NCI-H510A treated with DMSO at 0.1 percent for 48 hours (cell line): ENCODE results near the gene LLCFC1.

Experiments
- DNase-seq: peaks from one replicate; lab custom pipeline; 2025; lab: John Stamatoyannopoulos, UW

The LLCFC1 gene

DNA sequence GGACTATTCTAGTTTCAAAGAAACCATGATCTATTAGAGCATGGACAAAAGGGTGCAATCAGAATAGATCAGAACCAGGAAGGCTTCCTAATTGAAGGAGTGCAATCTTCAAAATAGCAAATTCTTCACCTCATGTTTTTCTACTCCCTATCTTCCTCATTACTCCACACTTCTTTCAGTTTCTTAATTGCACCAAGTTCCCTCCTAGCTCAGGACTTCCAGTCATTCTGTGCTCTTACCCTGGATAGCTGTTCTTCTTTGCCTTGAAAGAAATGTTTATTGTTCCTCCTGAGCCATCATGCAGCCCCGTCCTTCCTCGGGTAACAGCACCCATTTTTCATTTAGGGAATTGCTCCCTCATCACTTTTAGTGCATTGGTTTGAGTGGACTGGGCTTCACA, 28.8 kb upstream of the LLCFC1 start:
- DNase-seq, result no peak

DNA sequence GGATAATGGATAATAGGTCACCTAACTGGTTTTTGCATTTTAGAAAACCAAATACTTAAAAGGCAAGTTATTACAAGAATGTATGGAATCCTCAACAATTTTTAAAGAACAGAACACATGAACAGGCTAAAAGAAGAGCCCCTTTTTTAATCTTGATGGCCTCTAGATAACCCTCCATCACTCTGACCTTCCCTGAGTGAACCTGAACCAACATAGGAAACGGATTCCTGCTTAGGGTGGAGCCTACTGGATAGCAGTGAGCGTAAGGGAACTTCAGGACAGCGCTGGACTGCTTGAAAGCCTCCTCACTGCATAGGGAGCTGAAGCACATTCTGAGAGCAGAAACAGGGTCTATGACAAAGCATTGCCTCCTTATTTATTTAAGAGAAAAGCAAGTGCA, 26.2 kb upstream of the LLCFC1 start:
- DNase-seq, result no peak

DNA sequence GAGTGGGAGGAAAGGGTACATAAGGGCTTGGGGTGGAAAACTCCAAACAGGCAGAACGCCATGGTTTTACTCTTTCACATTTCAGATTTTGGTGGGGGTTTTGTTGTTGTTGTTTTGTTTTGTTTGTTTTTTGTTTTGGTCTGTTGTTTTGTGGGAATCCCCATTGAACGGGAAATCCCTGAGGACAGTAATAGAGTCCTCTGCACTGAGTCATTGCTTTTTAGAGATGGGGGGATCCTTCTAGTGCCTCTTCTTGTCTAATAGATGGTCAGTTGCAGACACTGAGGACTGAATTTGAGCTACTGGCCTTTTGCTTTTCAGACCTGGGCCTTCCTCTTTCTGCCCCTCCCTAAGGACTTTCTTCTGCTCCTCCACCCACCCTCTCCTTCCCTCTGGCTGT, 25.7 kb upstream of the LLCFC1 start:
- DNase-seq, result no peak

DNA sequence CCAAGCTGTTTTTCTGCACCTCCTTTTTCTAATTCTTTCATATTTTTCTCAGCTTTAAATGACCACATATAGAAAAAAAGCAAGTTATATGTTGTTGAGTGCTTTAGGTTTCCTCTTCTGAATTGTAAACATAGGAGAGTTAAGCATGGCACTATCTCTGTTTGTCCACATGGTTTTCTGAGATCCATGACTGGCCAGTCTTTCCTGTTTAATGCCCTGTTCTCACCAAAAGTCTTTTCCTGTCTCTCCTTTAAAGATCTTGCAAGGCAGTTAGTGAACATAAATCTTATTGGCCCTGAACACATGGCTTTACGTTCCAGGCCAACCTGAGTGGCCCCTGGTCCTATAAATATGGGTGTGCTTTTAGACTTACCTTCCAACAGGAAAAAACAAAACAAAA, 25.2 kb upstream of the LLCFC1 start:
- no peak for DNase-seq

DNA sequence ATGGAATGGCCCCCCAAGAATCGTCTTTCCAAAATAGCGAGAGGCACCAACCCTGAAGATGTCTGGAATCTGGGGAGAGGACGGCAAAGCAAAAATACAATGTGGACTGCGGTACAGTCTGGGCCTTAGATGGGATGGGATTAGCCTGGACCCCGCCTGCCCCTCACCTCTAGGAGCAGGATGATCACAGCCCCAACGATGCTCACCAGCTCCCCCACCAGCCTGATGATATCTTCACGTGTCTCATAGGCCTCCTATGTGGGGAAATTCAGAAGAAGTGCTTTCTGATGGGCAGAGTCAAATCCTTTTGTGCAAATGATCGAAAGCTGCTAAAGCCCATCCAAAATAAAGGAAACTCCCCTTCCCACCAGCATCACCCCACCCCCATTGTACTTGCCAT, 24.0 kb upstream of the LLCFC1 start:
- DNase-seq, result no peak

DNA sequence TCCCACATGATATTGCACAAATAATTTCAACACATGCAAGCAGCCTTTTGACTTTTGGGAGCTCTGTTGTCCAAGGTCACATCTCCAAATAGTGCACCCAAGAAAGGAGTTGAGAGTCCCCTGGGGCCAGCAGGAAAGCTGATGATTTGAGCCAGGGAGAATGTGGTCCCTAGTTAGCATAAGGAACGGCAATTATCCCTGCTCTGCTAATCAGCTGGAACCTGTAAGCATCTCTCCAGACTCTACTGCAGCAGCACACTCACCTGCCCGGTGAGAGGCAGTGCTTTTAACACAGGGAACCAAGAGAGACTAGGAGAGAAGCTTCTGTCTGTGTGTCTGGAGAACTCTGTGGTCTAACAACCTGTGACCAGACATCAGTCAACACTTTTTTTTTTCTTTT, 22.8 kb upstream of the LLCFC1 start:
- no peak for DNase-seq

GRCh38 chr7:142917447-142917846, 21.8 kb upstream of the LLCFC1 start:
- DNase-seq, result no peak

GRCh38 chr7:142918901-142919300, 20.4 kb upstream of the LLCFC1 start:
- no peak for DNase-seq

DNA sequence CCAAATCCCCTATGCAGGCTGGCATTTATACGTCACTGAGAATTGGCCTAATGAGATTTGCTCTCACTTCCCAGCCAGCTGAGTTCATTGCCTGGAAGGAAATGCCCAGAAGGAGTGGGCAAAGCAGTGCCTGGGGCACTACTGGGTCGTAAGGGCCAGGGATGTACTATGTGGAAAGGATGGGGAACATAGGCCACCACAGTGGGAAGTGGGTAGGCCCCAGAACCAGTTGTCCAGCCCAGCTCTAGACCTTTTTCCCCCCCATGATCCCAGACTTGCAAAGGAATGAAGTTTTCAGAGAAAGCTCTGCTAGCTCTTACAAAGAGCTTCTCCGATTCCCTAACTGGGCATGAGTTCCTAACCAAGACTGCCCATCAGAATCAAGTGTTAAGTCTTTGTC, 19.6 kb upstream of the LLCFC1 start:
- DNase-seq, result no peak

- no peak for DNase-seq
These were observed 15.9 kb upstream of the LLCFC1 start for GRCh38 chr7:142923391-142923790.

GRCh38 chr7:142925413-142925812, 13.9 kb upstream of the LLCFC1 start:
- no peak for DNase-seq

DNA sequence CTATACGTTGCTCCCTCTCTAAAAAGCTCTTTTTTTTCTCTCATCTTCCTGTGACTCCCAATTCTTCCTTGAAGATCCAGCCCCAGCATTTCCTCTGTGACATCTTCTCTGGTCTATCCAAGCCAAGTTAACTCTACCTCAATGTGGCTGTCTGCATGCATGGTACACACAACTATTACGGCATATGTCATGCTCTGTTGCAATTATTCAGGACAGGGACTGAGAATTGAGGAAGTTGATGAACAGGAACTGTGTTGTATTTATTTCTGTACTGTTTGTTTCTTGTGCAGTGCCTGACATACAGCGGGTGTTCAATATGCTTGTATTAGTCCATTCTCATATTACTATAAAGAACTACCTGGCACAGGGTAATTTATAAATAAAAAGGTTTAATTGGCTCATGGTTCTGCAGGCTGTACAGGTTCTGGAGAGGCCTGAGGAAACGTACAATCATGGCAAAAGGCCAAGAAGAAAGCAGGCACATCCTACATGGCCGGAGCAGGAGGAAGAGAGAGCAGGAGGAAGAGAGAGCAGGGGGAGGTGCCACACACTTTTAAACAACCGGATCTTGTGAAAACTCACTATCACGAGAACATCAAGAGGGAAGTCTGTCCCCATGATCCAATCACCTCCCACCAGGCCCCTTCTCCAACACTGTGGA, 12.1 kb upstream of the LLCFC1 start:
- DNase-seq, result no peak

- DNase-seq, result no peak
These were observed 11.3 kb upstream of the LLCFC1 start for GRCh38 chr7:142927949-142928348.

DNA sequence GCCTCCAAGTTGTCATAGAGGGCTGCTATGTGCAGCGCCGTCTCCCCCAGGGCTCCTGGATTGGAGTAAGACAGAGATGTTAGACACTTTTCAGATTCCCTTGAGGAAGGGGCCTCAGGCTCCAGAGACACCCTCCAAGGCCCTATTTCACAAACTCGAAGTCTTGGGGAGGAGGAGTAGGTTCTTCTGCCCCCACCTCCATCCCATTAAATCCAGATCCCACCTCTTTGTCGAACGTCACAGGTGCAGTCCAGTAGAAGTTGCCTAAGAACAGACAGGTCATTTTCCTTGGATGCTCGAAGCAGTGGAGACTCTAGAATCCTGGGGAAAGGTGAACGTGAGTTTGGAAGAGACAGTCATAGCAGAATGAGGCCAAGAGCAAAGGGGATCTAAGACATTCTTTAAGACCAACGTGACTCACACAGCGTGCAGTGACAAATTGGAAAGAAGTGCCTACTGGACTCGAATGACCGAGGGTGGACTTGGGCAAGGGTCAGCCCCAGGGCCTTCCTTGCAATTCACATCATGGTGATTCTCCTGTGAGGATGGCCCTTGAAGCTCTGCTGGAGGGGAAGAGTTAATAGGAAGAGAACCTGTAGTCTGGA, 9.1 kb upstream of the LLCFC1 start:
- no peak for DNase-seq

DNA sequence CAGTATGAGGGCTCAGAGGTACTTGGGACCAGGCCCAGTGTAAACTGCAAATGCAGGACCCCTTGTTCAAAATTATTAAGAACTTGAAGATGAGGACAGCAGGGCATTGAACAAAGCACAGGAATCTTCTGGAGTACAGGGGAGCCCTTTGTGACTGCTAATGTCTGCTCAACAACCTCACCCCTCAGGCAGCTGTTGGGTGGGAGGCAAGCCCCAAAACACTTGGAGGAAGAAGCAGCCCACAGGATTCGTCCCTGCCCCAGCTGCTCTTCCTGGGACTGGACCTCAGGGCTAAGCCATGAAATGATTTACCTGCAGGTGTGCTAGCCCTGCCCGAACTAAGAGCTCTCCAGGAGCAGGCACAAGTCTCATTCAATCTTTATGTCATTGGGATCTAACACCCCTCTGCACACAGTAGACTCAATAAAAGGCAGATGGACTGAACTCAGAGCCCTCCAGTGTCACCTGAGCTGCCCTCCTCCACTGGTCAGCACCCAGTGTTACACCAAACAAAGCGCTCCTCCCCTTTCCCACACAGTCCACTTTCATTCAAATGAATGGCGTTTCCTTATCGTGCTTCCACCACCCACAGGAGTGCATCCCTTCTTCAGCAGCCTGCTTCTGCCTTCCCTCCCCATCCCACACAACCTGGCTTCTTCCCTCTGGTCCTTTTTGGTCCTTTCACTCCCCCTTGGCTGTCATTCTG, 6.7 kb upstream of the LLCFC1 start:
- no peak for DNase-seq

- DNase-seq, result no peak
These were observed 6.2 kb upstream of the LLCFC1 start for GRCh38 chr7:142933092-142933475.

DNA sequence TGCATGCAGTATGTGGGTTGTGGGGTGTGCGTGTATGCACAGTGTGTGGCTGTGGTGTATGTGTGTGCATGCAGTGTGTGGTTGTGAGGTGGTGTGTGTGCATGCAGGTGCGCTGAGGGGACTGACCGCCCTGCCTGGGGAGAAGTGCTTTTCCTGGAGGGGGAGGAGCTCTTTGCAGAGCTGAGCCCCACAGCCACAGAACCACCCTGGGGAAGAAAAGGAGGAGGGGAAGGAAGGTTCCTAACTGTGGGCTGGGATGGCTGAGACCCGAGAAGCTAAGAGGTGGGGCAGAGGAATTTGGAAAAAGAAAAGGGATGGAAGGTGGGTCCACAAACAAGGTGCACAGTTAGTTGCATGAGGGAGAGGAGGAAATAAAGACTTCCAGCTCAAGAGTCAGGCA, 5.7 kb upstream of the LLCFC1 start, which contains the start of gene TRPV5:
Gene TRPV5 (minus strand): TSS at position 123 of the 400 bp plus-strand sequence. CDS start 287 bp downstream, outside the sequence.
- DNase-seq, result no peak

- no peak for DNase-seq
These were observed 5.2 kb upstream of the LLCFC1 start for GRCh38 chr7:142934056-142934455.

DNA sequence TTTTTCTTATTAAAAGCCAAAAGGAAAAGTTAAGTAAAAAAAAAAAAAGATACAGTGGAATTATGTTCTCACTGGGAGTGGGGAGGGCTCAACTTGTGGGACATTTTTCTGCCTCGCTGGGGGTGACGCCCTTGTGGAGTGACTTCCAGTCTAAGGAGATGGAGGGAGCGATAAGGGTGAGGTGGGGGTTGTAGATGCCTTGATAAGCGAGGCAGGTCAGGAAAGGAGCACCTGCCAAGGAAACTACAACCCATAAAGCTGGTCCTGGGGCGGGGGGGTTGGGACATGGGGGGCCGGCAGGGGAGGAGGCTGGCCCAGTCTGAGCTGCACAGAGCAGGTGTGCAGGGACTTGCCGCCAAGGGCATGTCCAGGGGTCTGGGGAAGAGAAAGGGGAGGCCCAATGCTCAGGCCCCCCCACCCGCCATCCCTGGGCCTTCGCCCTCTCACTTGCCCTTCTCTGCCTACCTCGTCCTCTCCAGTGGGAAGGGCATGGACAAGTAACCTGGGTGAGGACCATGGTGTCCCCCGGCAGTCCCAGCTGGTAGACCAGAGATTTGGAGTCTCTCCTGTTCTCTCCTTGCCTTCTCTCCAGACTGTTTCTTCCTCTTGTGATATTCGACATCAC, 3.2 kb upstream of the LLCFC1 start:
- no peak for DNase-seq

GRCh38 chr7:142938611-142939010, 673 bp upstream of the LLCFC1 start:
- no peak for DNase-seq

- DNase-seq, result no peak
These were observed 1.8 kb downstream of the LLCFC1 start for GRCh38 chr7:142940966-142941535.

DNA sequence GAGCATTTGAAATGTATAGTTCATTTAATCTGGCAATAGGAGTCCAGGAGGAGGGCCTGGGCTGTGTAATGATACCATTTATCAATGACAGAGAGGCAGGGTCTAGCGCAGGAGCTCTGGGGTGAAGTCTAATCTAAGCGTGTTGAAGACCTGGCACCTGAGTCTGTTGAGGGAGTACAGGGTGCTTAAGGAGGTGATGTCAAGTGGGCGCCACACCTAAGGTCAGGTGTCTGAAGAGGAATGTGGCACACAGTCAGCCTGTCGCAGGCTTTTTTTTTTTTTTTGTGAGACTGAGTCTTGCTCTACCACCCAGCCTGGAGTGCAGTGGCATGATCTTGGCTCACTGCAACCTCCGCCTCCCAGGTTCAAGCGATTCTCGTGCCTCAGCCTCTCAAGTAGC, 2.3 kb downstream of the LLCFC1 start:
- no peak for DNase-seq

- DNase-seq, result no peak
These were observed 3.5 kb downstream of the LLCFC1 start for GRCh38 chr7:142942746-142943145.
